IPS-18a (cell line): Measurements from ENCODE around the gene UMOD.

Source experiments
- H3K27ac ChIP-seq: one replicate; pipeline ENCODE4 v1.5.1; 2013; ENCODE audit warnings: low read length
- H3K27me3 ChIP-seq: one replicate; pipeline ENCODE4 v1.6.1; 2013; ENCODE audit warnings: mild to moderate bottlenecking, low read length; ENCODE audit not compliant: control insufficient read depth, insufficient read depth
- H3K36me3 ChIP-seq: one replicate; pipeline ENCODE4 v1.6.1; 2013; ENCODE audit warnings: low read depth, low read length; ENCODE audit not compliant: control insufficient read depth
- H3K4me1 ChIP-seq: one replicate; pipeline ENCODE4 v1.6.1; 2013; ENCODE audit warnings: low read depth, low read length; ENCODE audit not compliant: control insufficient read depth
- H3K4me3 ChIP-seq: one replicate; pipeline ENCODE4 v1.5.1; 2013; ENCODE audit warnings: low read length
- H3K9ac ChIP-seq: one replicate; pipeline ENCODE4 v1.6.1; 2013; ENCODE audit warnings: mild to moderate bottlenecking, low read length, moderate library complexity
- H3K9me3 ChIP-seq: one replicate; pipeline ENCODE4 v1.6.1; 2013; ENCODE audit warnings: low read depth, low read length; ENCODE audit not compliant: control insufficient read depth

Gene UMOD

GRCh38 chr16:20289571-20289970 is 62.9 kb downstream of the UMOD start:
- no peak overlapping the region for H3K27ac ChIP-seq
- no peaks in the 10 kb centered on the region for H3K9me3 ChIP-seq
- no peak overlapping the region for H3K9ac ChIP-seq
- H3K27me3 ChIP-seq: no peaks in the 10 kb centered on the region
- H3K4me1 ChIP-seq: peaks cover 11% of the 10 kb centered on the region
- H3K4me3 ChIP-seq: no peak overlapping the region
- no peaks in the 10 kb centered on the region for H3K36me3 ChIP-seq

- Histone ChIP-seq H3K4me3 (no peak overlapping the region), H3K9ac (no peak overlapping the region), H3K9me3 (no peaks in the 10 kb centered on the region), H3K27ac (no peak overlapping the region), H3K27me3 (no peaks in the 10 kb centered on the region), H3K36me3 (no peaks in the 10 kb centered on the region), H3K4me1 (peaks cover 5% of the 10 kb centered on the region)
Measured at GRCh38 chr16:20285993-20286499, 66.5 kb downstream of the UMOD start.
